Right ventricle myocardium superior (tissue), 1 donor: ENCODE measurements around the gene IRF2BPL. TPM values are rescaled to one million over a fixed set of nuclear protein-coding genes. Genes with fewer than 3 reads are reported as not detected.

Source experiments
- ATAC-seq: fragments of 200-7000 bp; cut with Tn5 transposase; one replicate; pipeline ENCODE4 v1.9.1; 2020; ENCODE audit warnings: mild to moderate bottlenecking; ENCODE audit not compliant: poor library complexity
- DNase-seq: peaks from one replicate; pipeline ENCODE4 v3.0.0-alpha.2; 2020
- intact Hi-C: fragments of 100-400 bp; cut with DNase I; formaldehyde crosslinking; loops from one replicate; pipeline ENCODE4 v1.11.2; 2022
- long read RNA-seq: library from polyadenylated mRNA; unstranded; transcript quantifications from one replicate; pipeline ENCODE4 v2.0.0, GENCODE V29; 2021
- total RNA-seq: library from RNA; stranded (reverse); fragmentation: NEBNext Ultra II Directional; extraction: Animal tissue kit (Norgen Biotek cat#: 25700); gene quantifications from one replicate; pipeline ENCODE4 v1.2.1, GENCODE V29; 2021
- donor health status: DM: no; HTN: yes; CAD: no; lungs with severe emphysema.

The IRF2BPL gene
- 38.8 TPM for total RNA-seq
- long read RNA-seq, full-length matches to known transcripts = 93 of 94 reads
- long read RNA-seq, partial matches to known transcripts = 0 of 94 reads
- long read RNA-seq, other reads (novel, unspliced or antisense) = 1 of 94 reads

GRCh38 chr14:77028384-77029231 is at the start of gene IRF2BPL:
IRF2BPL (minus strand) TSS chr14:77028708; CDS start chr14:77027792, 916 bp downstream.
- intact Hi-C loops = loop anchor here (1.0 to 5.0 kb wide), 3 partner anchors 25 to 111 kb away; no protein-coding TSS in a partner anchor

GRCh38 chr14:77077040-77077439 is 48.5 kb upstream of the IRF2BPL start:
- intact Hi-C loops = no loop called here

More at GRCh38 chr14:77028384-77029231, at the start of gene IRF2BPL:
- DNase-seq (peak; percentile 99), ATAC-seq (peak; percentile 68)

GRCh38 chr14:77076113-77076631 is 47.7 kb upstream of the IRF2BPL start:
- peak; percentile 84 for DNase-seq
- intact Hi-C loops = no loop called here
- ATAC-seq = peak; percentile 94

More at GRCh38 chr14:77077040-77077439, 48.5 kb upstream of the IRF2BPL start:
- ATAC-seq (peak; percentile 46), DNase-seq (no peak)

- no peak for DNase-seq
- no peak for ATAC-seq
- intact Hi-C loops = no loop called here
These were observed 46.5 kb upstream of the IRF2BPL start for GRCh38 chr14:77074969-77075368.

GRCh38 chr14:77071938-77072388 is 43.5 kb upstream of the IRF2BPL start:
- intact Hi-C loops = no loop called here
- DNase-seq (no peak), ATAC-seq (no peak)

- intact Hi-C loops = loop anchor here (2.0 kb wide), 1 partner anchor 195 kb away; no protein-coding TSS in a partner anchor
- no peak for DNase-seq
- no peak for ATAC-seq
These were observed 41.0 kb upstream of the IRF2BPL start for GRCh38 chr14:77069551-77069950.

GRCh38 chr14:77068517-77069200 is 40.2 kb upstream of the IRF2BPL start:
- peak; percentile 14 for ATAC-seq
- intact Hi-C loops = loop anchor here (2.0 kb wide), 1 partner anchor 194 kb away; no protein-coding TSS in a partner anchor
- DNase-seq = no peak

- DNase-seq (peak; percentile 81), ATAC-seq (peak; percentile 84)
- intact Hi-C loops = loop anchor here (2.0 kb wide), 1 partner anchor 193 kb away; no protein-coding TSS in a partner anchor
These were observed 39.4 kb upstream of the IRF2BPL start for GRCh38 chr14:77067632-77068516.

GRCh38 chr14:77066578-77067172 is 38.2 kb upstream of the IRF2BPL start:
- DNase-seq (no peak), ATAC-seq (no peak)
- intact Hi-C loops = no loop called here

GRCh38 chr14:77065851-77066577 is 37.5 kb upstream of the IRF2BPL start:
- no peak for ATAC-seq
- intact Hi-C loops = no loop called here
- DNase-seq = no peak

- intact Hi-C loops = no loop called here
- no peak for ATAC-seq
These were observed 36.1 kb upstream of the IRF2BPL start for GRCh38 chr14:77064521-77065178.

GRCh38 chr14:77063571-77064171 is 35.2 kb upstream of the IRF2BPL start:
- no peak for ATAC-seq
- DNase-seq = no peak
- intact Hi-C loops = no loop called here

More at GRCh38 chr14:77064521-77065178, 36.1 kb upstream of the IRF2BPL start:
- DNase-seq = no peak

GRCh38 chr14:77062261-77062660 is 33.8 kb upstream of the IRF2BPL start:
- ATAC-seq (no peak), DNase-seq (no peak)
- intact Hi-C loops = no loop called here

GRCh38 chr14:77061630-77062257 is 33.2 kb upstream of the IRF2BPL start:
- ATAC-seq (no peak), DNase-seq (no peak)
- intact Hi-C loops = no loop called here

GRCh38 chr14:77059276-77059915 is 30.9 kb upstream of the IRF2BPL start:
- ATAC-seq (peak; percentile 27), DNase-seq (no peak)
- intact Hi-C loops = no loop called here
